Measurements from ENCODE around the gene DCAF4L1.

Gene DCAF4L1

GRCh38 chr4:41990365-41991111 is 9.0 kb downstream of the DCAF4L1 start, which contains the start of gene SLC30A9:
SLC30A9 (plus strand) TSS chr4:41990530; CDS start chr4:41990652, 122 bp downstream.
- DNase-seq: peak; percentile 40

GRCh38 chr4:41991916-41992767 is 10.6 kb downstream of the DCAF4L1 start:
- DNase-seq: no peak

- no peak for DNase-seq
These were observed 11.7 kb downstream of the DCAF4L1 start for GRCh38 chr4:41992967-41993857.

- no peak for DNase-seq
These were observed 13.0 kb downstream of the DCAF4L1 start for GRCh38 chr4:41994461-41994985.

- no peak for DNase-seq
These were observed 16.5 kb downstream of the DCAF4L1 start for GRCh38 chr4:41998019-41998418.

- no peak for DNase-seq
These were observed 17.8 kb downstream of the DCAF4L1 start for GRCh38 chr4:41999321-41999720.

GRCh38 chr4:42008011-42008786 is 26.6 kb downstream of the DCAF4L1 start:
- DNase-seq: no peak

- DNase-seq: no peak
These were observed 33.9 kb downstream of the DCAF4L1 start for GRCh38 chr4:42015438-42015837.

GRCh38 chr4:42018451-42018850 is 36.9 kb downstream of the DCAF4L1 start:
- no peak for DNase-seq
